GM18867 (cell line): Measurements from ENCODE around the gene USP36.
"Not testable (repeated sequence)": the region's sequence is repeated elsewhere in the genome, so short reads cannot be mapped to it uniquely, and the experiment has no call there.

ENCODE experiments used
- ATAC-seq: cut with Tn5 transposase; IDR thresholded peaks from one replicate; pipeline ENCODE4 v1.9.1; 2021; ENCODE audit warnings: mild to moderate bottlenecking, moderate library complexity; ENCODE audit not compliant: unreplicated experiment

USP36 gene

DNA sequence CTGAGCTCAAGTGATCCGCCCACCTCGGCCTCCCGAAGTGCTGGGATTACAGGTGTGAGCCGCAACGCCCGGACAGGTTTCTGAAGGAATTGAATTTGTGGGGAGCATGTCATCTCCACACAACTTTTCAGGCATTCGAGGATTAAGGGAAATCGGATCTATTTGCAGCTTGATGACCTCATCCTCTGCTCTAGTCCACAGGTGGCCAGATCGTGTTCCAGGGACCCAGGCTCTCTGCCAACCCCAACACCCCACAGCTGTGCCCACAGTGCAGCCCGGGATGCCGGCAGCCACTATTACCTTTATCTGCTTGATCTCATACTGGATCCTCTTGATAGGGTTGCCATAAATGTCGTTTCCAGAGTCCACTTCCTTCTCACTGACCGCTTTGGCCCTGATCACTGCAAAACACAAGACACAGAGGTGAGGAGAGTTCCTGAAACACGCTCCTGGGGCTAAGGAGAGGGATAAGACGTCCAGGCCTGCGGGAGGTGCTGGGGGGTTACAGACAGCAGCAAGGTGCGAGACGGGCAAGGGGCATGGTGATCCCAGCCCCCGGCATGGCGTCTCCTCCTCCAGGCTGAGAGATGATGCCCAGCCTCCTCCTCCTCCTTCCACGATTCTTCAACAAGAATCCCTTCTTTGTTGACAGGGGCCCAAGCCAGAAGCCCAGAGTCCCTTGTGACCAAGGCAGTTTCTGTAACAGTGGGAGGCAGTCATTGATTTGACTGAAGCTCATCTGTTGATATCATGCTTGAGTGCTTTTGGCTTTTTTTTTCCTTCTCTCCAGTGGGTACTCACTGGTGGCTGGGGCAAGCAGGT is 33.1 kb upstream of the USP36 start:
- no peak for ATAC-seq

DNA sequence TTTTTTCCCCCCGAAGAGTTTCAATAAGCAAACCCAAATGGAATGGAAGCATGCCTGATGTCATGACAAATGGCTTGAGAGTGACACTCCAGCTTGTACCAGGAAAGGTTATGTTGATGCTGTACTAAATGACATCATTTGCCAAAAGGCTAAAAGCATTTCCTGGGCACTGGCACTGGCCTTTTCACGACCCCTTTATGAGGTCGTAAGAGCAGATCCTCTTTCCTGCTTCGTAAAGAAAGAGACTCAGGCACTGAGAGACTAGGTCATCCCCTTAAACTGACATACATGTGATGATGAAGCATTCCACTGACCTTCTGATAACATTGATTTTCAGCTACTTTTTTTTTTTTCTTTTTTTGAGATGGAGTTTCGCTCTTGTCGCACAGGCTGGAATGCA is 31.9 kb upstream of the USP36 start:
- ATAC-seq, result no peak

- no peak for ATAC-seq
These were observed 30.0 kb upstream of the USP36 start for GRCh38 chr17:78870621-78871020.

GRCh38 chr17:78868391-78868790 is 27.8 kb upstream of the USP36 start:
- ATAC-seq, result no peak

DNA sequence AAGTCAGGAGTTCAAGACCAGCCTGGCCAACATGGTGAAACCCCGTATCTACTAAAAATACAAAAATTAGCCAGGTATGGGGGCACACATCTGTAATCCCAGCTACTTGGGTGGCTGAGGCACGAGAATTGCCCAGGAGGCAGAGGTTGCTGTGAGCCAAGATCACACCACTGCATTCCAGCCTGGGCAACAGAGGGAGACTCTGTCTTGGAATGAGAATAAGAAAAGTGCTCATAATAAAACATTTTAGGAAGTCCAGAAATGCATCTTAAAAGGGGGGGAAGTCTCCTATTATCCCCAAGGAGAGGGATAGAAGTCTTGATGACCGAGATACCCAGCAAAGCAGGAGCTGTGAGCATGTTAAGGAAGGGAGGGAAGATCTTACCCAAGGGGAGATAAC is 26.4 kb upstream of the USP36 start:
- not testable (repeated sequence) for ATAC-seq

GRCh38 chr17:78865682-78866390 is 25.2 kb upstream of the USP36 start:
- no peak for ATAC-seq

GRCh38 chr17:78864117-78864516 is 23.5 kb upstream of the USP36 start:
- no peak for ATAC-seq

- ATAC-seq, result no peak
These were observed 21.7 kb upstream of the USP36 start for GRCh38 chr17:78862073-78863023.

- no peak for ATAC-seq
These were observed 20.6 kb upstream of the USP36 start for GRCh38 chr17:78861229-78861628.

DNA sequence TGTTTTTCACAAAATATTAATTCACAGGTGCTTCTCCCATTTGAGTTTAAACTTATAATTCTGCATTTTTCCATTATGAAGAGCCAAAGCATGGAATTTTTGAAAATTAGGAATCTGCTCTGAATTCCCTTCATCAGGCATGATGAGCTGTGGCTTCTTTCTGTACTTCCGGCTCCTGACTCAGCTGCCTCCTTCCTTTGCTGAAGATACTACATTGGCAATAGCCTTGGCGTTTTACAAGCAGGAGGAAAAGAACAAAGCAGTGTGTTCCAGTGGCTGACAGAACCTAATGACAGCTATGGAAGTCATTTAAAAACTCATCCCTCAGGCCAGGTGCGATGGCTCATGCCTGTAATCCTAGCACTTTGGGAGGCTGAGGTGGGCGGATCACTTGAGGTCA is 18.4 kb upstream of the USP36 start:
- no peak for ATAC-seq

GRCh38 chr17:78857266-78857665 is 16.7 kb upstream of the USP36 start:
- ATAC-seq, result no peak

DNA sequence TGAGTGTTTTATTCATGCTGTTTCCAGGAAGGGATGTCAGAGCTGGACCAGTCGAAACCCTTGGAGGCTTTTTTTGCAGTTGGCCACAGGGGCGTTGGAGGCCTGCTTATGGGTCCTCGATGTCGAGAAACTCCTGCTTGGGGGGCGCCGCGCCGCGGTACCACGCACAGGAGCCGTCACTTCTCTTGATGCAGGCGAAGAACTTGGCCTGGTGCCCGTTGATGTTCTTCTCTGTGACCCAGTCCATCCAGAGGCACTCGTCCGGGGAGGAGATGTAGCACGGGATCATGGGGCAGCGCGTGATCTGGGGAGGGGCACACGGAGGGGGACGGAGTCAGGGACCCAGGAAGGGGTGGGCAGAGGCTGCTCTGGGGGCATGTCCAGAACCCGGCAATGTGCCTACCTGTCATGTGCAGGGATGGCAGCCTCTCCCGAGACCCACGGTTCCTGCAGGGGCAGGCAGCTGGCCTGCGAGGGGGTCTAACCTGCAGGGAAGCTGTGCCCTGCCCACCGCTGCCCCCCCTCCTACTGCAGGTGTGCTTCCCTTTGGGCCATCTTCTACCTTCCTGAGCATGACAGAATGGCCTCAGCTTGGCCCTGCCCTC is 15.0 kb upstream of the USP36 start:
- no peak for ATAC-seq

- ATAC-seq, result no peak
These were observed 13.9 kb upstream of the USP36 start for GRCh38 chr17:78854508-78854907.

GRCh38 chr17:78853926-78854394 is 13.3 kb upstream of the USP36 start:
- no peak for ATAC-seq

- no peak for ATAC-seq
These were observed 12.1 kb upstream of the USP36 start for GRCh38 chr17:78852709-78853121.

- ATAC-seq, result no peak
These were observed 8.4 kb upstream of the USP36 start for GRCh38 chr17:78849026-78849425.

GRCh38 chr17:78847052-78847451 is 6.4 kb upstream of the USP36 start:
- no peak for ATAC-seq

DNA sequence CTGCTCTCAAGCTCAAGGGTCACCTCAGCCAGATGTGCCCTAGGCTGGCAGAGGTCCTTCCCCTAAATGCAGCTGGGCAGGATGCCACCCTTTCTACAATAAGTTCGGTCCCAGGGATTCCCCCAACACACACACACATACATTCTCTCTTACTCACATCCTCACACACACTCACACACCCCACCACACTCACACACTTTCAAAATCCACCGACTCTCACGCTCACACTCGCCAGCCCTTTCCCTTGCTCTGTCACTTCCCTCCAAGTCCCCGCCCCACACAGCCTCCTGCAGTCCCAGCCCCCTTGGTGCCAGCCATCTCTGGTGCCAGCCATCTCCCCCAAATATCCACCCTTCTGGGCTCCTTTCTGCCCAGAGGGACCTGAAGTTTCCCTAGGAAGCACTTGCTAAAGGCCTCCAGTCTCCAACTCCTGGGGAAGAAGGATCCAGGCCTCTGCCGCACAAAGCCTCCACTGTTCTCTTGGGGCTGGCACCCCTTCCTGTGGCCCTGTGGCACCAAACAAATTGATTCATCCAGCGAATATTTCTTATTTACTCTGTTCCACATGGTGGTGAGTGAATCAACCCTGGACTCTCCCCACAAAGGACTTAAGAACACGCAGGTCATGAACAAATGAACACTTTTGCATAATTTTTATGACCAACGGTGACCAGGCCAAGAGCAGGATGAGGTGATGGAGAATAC is 3.8 kb upstream of the USP36 start:
- no peak for ATAC-seq

- no peak for ATAC-seq
These were observed 2.4 kb upstream of the USP36 start for GRCh38 chr17:78842881-78843565.

- no peak for ATAC-seq
These were observed 159 bp downstream of the USP36 start for GRCh38 chr17:78840530-78840779.
